ENCODE measurements around the gene DNAJC12.
"Not testable (repeated sequence)": the region's sequence is repeated elsewhere in the genome, so short reads cannot be mapped to it uniquely, and the experiment has no call there.

The DNAJC12 gene

GRCh38 chr10:67837541-67838314, at the start of gene DNAJC12:
Gene DNAJC12 (minus strand): TSS chr10:67838188. CDS start chr10:67838011, 177 bp downstream.
- no peak for DNase-seq (ENCODE audit: extremely low read depth in 1 of 2, low read depth in 1 of 2)

GRCh38 chr10:67884842-67885670, 47.1 kb upstream of the DNAJC12 start:
- peak; percentile 70 to 71 for DNase-seq (ENCODE audit: extremely low read depth in 1 of 2, low read depth in 1 of 2)

- DNase-seq (ENCODE audit: extremely low read depth in 1 of 2, low read depth in 1 of 2), result peak; percentile 86 to 87
These were observed 46.4 kb upstream of the DNAJC12 start, which contains the start of gene SIRT1 for GRCh38 chr10:67884313-67884841. Gene SIRT1 (plus strand): TSS chr10:67884656. CDS start chr10:67884722, 66 bp downstream.

DNA sequence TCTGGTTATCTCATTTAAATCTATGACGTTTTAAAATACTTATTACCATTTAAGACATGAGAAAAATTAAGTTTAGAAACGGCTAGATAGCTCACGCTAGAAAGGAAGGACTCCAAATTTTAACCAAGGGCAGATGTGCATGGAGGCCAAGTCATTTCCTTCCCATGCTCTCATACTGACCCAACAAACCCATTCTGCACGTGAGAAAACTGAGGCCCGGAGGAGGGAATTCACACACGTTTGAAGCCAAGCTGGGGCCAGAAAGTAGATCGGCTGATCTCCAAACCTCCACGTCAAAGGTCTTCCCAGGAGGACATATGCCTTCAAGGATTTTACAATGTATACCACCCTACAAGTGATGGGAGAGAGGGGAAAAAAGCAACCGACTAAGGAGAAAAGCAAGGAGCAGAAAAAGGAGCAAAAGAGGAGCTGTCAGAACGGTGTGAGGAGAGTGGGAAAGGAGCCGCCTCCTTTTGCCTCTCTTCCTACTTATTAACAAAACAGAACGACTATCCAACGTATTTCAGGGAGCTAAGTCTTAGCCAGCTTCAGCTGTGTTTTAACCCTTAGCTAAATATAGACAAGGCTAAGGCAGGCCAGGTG, 45.8 kb upstream of the DNAJC12 start:
- no peak for DNase-seq (ENCODE audit: extremely low read depth in 1 of 2, low read depth in 1 of 2)

DNA sequence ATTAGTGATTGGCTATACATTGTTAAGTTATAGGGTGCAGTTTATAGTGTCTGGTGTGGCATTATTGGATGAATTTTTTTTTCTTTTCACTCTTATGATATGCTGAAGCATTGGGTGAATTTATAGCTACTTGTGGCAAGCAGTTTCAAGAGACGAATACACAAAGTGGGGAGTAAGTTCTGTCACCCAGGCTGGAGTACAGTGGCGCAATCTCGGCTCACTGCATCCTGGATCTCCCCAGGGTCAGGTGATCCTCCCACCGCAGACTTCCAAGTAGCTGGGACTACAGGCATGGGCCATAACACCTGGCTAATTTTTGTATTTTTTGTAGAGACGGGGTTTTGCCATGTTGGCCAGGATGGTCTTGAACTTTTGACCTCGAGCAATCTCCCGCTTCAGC, 40.1 kb upstream of the DNAJC12 start:
- no peak for DNase-seq (ENCODE audit: extremely low read depth in 1 of 2, low read depth in 1 of 2)

- DNase-seq (ENCODE audit: extremely low read depth in 1 of 2, low read depth in 1 of 2), result not testable (repeated sequence)
These were observed 39.4 kb upstream of the DNAJC12 start for GRCh38 chr10:67877421-67877820.

GRCh38 chr10:67875340-67876238, 37.6 kb upstream of the DNAJC12 start:
- no peak for DNase-seq (ENCODE audit: extremely low read depth in 1 of 2, low read depth in 1 of 2)

GRCh38 chr10:67869996-67870395, 32.0 kb upstream of the DNAJC12 start:
- no peak for DNase-seq (ENCODE audit: extremely low read depth in 1 of 2, low read depth in 1 of 2)

- no peak for DNase-seq (ENCODE audit: extremely low read depth in 1 of 2, low read depth in 1 of 2)
These were observed 30.1 kb upstream of the DNAJC12 start for GRCh38 chr10:67868132-67868531.

- DNase-seq (ENCODE audit: extremely low read depth in 1 of 2, low read depth in 1 of 2), result no peak
These were observed 26.8 kb upstream of the DNAJC12 start for GRCh38 chr10:67864607-67865371.

- no peak for DNase-seq (ENCODE audit: extremely low read depth in 1 of 2, low read depth in 1 of 2)
These were observed 25.1 kb upstream of the DNAJC12 start for GRCh38 chr10:67863094-67863493.

GRCh38 chr10:67861750-67862432, 23.9 kb upstream of the DNAJC12 start:
- no peak for DNase-seq (ENCODE audit: extremely low read depth in 1 of 2, low read depth in 1 of 2)

- no peak for DNase-seq (ENCODE audit: extremely low read depth in 1 of 2, low read depth in 1 of 2)
These were observed 21.0 kb upstream of the DNAJC12 start for GRCh38 chr10:67858971-67859370.

- DNase-seq (ENCODE audit: extremely low read depth in 1 of 2, low read depth in 1 of 2), result no peak
These were observed 15.5 kb upstream of the DNAJC12 start for GRCh38 chr10:67853512-67853911.

DNA sequence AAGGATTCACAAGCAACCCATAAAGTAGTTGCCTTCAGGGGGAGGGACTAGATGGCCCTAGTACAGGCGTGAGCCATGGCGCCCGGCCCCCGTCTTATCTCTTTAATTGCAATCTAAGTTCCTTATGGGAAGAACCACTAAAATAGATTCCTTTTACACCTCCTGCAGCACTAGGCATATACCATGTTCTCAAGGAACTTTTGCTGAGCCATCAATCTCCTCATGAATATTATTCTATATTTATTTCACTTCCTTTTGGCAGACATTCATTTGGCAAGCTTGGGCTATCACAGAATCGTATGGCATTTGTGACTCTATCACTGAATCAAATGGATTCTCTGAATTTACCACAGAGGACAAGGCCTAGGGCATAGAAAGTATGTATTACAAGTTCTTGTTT, 14.8 kb upstream of the DNAJC12 start:
- DNase-seq (ENCODE audit: extremely low read depth in 1 of 2, low read depth in 1 of 2), result no peak

GRCh38 chr10:67851186-67851585, 13.2 kb upstream of the DNAJC12 start:
- no peak for DNase-seq (ENCODE audit: extremely low read depth in 1 of 2, low read depth in 1 of 2)

DNA sequence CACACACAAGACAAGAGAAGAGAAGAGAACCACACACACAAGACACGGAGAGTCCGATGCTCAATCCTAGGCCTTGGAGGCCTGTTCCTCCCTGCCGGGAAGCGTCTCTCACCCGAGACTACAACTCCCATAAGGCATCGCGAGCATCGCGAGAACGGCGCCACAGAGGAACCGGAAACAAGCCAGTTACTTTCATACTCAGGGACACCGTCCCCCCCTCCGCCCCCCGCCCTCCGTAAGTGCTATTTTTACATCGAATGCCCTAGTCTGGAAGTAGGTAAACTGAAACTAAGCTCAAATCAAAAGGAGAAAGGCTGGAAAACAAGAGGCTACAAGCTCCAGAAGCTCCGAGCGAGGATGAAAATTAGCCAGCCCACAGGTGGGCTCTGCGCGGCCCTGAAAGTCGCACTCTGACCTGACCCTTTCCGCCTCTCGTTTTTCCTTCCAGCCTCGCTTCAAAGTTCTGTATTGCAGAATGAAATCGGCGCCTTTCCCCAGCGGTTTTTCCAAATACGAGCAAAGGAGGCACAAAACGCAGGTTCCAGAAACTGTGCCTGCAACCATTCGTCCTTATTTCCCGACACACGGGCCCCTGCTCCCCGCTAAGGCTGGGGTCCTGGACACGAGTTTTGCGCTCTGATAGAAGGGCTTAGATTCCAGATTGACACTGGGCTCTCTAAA, 11.5 kb upstream of the DNAJC12 start:
- peak; percentile 79 to 84 for DNase-seq (ENCODE audit: extremely low read depth in 1 of 2, low read depth in 1 of 2)

- no peak for DNase-seq (ENCODE audit: extremely low read depth in 1 of 2, low read depth in 1 of 2)
These were observed 5.3 kb upstream of the DNAJC12 start for GRCh38 chr10:67843284-67843683.
